Endothelial cell (in vitro differentiated cells): ENCODE results near the gene ZNF626. TPM values are rescaled to one million over a fixed set of nuclear protein-coding genes. Genes with fewer than 3 reads are reported as not detected.
"Not testable (repeated sequence)": the region's sequence is repeated elsewhere in the genome, so short reads cannot be mapped to it uniquely, and the experiment has no call there.

Source experiments
- DNase-seq: peaks from one replicate; pipeline ENCODE4 v3.0.0; 2021; ENCODE audit warnings: low spot score
- H3K27ac Mint-ChIP-seq: one replicate; pipeline ENCODE4 v1.8.0; 2021; ENCODE audit warnings: mixed read lengths, inconsistent platforms; ENCODE audit not compliant: unreplicated experiment
- H3K27me3 Mint-ChIP-seq: one replicate; pipeline ENCODE4 v1.8.0; 2021; ENCODE audit warnings: mild to moderate bottlenecking, moderate library complexity, mixed read lengths, inconsistent platforms; ENCODE audit not compliant: unreplicated experiment
- H3K36me3 Mint-ChIP-seq: one replicate; pipeline ENCODE4 v1.8.0; 2021; ENCODE audit warnings: mild to moderate bottlenecking, low read depth, mixed read lengths, inconsistent platforms; ENCODE audit not compliant: unreplicated experiment
- H3K4me1 Mint-ChIP-seq: one replicate; pipeline ENCODE4 v1.8.0; 2021; ENCODE audit warnings: mild to moderate bottlenecking, mixed read lengths, inconsistent platforms; ENCODE audit not compliant: unreplicated experiment
- H3K4me3 Mint-ChIP-seq: one replicate; pipeline ENCODE4 v1.8.0; 2021; ENCODE audit warnings: mild to moderate bottlenecking, mixed read lengths, inconsistent platforms; ENCODE audit not compliant: unreplicated experiment
- H3K9me3 Mint-ChIP-seq: one replicate; pipeline ENCODE4 v1.8.0; 2021; ENCODE audit warnings: mixed read lengths, inconsistent platforms; ENCODE audit not compliant: unreplicated experiment
- total RNA-seq: library from RNA; stranded (reverse); fragmentation: NEBNext Ultra II Directional; extraction: Animal tissue kit (Norgen Biotek cat#: 25700); gene quantifications from one replicate; pipeline ENCODE4 v1.2.1, GENCODE V29; 2021; ENCODE audit not compliant: unreplicated experiment
- TF ChIP-seq, protein P1 (sequence below): fragments of 200-600 bp; sonication (generic); IDR thresholded peaks from one replicate; pipeline ENCODE4 v1.5.0; 2021; ENCODE audit warnings: antibody characterized with exemption; ENCODE audit not compliant: unreplicated experiment

Gene ZNF626
- total RNA-seq, 1 donor from 2014 or later, result 19.1 TPM

DNA sequence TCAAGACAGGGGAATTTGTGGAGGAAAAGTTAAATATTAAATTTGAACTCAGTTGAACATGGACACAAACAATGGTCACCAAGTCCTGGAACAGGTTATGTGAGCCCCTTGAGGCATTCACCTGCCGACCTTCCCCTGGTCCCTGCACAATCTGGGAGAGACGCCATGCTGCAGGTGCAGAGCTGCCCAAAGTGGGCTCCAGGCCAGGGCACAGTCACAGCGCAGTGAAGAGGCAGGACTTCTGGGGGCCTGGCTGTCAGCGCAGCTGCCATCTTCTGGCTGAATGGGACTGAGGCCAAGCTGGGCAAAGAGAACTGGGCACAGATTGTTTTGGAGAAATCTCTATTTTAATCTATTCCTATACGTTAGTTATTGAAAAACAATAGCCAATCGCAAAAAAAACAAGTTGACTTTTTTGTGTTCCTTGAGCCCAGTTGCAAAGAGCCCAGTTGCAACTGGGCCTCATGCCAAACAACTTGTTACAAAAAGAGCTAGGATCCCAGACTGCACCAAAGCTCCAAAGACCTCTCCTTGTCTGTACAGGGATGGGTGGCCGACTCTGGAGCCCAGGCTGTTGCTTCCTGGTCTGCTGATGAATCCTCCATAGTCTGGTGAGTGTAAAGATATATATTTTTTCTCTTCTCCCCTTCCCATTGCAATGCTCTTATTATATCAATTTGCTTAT is 1.2 kb upstream of the ZNF626 start:
- H3K27ac Mint-ChIP-seq, result peak overlapping the region; percentile 18
- peaks cover 12% of the 10 kb centered on the region for H3K36me3 Mint-ChIP-seq
- TF ChIP-seq, protein P1, sequence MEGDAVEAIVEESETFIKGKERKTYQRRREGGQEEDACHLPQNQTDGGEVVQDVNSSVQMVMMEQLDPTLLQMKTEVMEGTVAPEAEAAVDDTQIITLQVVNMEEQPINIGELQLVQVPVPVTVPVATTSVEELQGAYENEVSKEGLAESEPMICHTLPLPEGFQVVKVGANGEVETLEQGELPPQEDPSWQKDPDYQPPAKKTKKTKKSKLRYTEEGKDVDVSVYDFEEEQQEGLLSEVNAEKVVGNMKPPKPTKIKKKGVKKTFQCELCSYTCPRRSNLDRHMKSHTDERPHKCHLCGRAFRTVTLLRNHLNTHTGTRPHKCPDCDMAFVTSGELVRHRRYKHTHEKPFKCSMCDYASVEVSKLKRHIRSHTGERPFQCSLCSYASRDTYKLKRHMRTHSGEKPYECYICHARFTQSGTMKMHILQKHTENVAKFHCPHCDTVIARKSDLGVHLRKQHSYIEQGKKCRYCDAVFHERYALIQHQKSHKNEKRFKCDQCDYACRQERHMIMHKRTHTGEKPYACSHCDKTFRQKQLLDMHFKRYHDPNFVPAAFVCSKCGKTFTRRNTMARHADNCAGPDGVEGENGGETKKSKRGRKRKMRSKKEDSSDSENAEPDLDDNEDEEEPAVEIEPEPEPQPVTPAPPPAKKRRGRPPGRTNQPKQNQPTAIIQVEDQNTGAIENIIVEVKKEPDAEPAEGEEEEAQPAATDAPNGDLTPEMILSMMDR, result no peak
- H3K9me3 Mint-ChIP-seq, result no peaks in the 10 kb centered on the region
- H3K4me3 Mint-ChIP-seq, result no peak overlapping the region
- H3K4me1 Mint-ChIP-seq, result peaks cover 14% of the 10 kb centered on the region
- peaks cover 2% of the 10 kb centered on the region for H3K27me3 Mint-ChIP-seq
- DNase-seq, result no peak

DNA sequence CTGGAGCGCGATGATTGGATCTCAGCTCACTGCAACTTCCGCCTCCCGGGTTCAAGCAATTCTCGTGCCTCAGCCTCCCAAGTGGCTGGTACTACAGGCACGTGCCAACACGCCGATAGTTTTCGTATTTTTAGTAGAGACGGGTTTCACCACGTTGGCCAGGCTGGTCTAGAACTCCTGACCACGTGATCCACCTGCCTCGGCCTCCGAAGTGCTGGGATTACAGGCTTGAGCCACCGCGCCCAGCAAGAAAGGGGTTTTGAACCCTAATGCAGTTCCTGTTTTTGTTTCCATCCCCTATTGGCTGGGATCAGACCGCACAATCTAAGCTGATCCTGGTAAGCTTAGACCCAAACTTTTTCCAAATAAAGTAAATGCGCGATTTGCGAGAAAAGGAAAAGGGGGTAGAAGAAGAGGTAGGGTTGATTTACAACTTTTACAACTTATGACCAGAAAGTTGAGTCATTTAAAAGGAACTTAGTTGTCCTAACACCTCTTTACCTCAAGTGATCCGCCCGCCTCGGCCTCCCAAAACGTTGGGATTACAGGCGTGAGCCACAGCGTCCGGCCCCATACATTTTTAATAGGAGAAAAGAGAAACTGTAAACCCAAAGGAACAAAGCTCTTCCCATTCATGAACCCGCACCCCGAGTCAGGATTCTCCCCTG is 764 bp downstream of the ZNF626 start:
- Mint-ChIP-seq H3K4me3 (peak overlapping the region; percentile 97), H3K9me3 (no peaks in the 10 kb centered on the region), H3K27ac (peak overlapping the region; percentile 97), H3K4me1 (peaks cover 14% of the 10 kb centered on the region), H3K36me3 (peaks cover 20% of the 10 kb centered on the region), H3K27me3 (peaks cover 2% of the 10 kb centered on the region)
- TF ChIP-seq, protein P1, result no peak
- no peak for DNase-seq

DNA sequence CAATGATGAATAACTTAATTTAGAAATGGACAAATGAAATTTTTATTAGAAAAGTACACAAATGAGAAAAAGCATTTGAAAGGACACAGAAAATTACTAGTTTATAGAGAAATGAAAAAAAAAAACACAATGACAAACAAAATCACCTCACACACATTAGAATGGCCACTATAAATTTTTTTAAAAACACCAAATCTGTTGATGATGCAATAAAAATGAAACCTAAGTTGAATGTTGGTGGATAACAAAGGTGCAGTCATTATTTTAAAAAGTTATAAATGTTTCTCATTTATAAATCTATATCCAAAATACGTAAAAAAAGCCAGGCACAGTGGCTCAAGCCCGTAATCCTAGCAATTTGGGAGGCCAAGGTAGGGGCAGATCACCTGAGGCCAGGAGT is 20.8 kb downstream of the ZNF626 start:
- Mint-ChIP-seq H3K4me1 (no peaks in the 10 kb centered on the region), H3K36me3 (peaks cover 80% of the 10 kb centered on the region), H3K27ac (no peak overlapping the region), H3K4me3 (no peak overlapping the region), H3K9me3 (peaks cover 5% of the 10 kb centered on the region), H3K27me3 (no peaks in the 10 kb centered on the region)
- DNase-seq, result no peak
- TF ChIP-seq, protein P1, result no peak

DNA sequence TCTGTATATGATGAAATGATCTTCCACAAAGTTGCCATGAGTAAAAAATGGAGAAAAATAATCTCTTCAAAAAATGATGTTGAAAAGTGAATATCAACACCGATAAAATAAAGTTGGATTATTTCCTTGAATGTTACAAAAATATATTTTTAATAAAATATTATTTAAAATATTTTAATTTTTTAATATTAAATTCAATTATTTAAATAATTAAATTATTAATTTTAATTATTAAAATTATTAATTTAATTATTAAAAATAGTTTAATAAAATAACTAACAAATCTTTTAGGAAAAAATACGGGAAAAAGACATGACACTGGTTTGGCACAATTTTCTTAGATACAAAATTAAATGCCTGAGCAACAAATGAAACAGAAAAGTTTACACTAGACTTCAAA is 21.3 kb downstream of the ZNF626 start:
- TF ChIP-seq, protein P1, result no peak
- peaks cover 7% of the 10 kb centered on the region for H3K9me3 Mint-ChIP-seq

DNA sequence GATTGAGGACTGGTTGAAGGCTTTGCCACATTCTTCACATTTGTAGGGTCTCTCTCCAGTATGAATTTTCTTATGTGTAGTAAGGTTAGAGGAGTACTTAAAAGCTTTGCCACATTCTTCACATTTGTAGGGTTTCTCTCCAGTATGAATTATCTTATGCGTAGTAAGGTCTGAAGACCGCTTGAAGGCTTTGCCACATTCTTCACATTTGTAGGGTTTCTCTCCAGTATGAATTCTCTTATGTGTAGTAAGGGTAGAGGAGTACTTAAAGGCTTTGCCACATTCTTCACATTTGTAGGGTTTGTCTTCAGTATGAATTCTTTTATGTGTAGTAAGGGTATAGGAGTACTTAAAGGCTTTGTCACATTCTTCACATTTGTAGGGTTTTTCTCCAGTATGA is 36.8 kb downstream of the ZNF626 start:
- H3K9me3 Mint-ChIP-seq, result peaks cover 27% of the 10 kb centered on the region
- H3K36me3 Mint-ChIP-seq, result peaks cover 45% of the 10 kb centered on the region

More for the DNA sequence above, 21.3 kb downstream of the ZNF626 start:
- Mint-ChIP-seq H3K36me3 (peaks cover 78% of the 10 kb centered on the region), H3K4me3 (peak overlapping the region; percentile 47), H3K4me1 (no peaks in the 10 kb centered on the region), H3K27me3 (no peaks in the 10 kb centered on the region), H3K27ac (no peak overlapping the region)
- no peak for DNase-seq

More for the DNA sequence above, 36.8 kb downstream of the ZNF626 start:
- H3K27me3 Mint-ChIP-seq, H3K4me1 Mint-ChIP-seq, DNase-seq, H3K27ac Mint-ChIP-seq: not testable (repeated sequence)
- peak overlapping the region; percentile 85 for H3K4me3 Mint-ChIP-seq
